ENCODE measurements around the gene NANOG. TPM values are rescaled to one million over a fixed set of nuclear protein-coding genes. Genes with fewer than 3 reads are reported as not detected.

Gene NANOG
- polyA plus RNA-seq, 1 of the 3 experiments (the other 2 are of a cell fraction) = not detected

DNA sequence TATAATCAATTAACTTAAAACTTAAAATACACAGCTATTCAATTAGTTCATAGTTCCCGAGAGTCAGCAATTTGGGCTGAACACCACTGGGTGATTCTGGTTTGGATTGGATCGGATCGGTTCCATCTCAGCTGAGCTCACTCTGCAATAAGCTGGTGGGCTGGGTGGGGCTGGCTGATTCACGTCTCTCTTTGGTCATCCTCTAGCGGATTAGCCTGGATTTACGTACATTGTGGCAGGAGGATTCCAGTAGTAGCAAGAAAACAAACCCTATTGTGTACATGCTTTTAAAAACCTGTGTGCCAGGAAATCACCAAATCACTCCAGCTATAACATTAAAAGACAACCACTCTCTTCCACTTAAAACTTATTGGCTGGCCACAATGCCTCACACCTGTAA is 38.9 kb upstream of the NANOG start:
- Histone ChIP-seq H3K4me3 (ENCODE audit: low read depth in 2 of 2, low read length in 1 of 2) (no peak overlapping the region), H3K9ac (no peak overlapping the region), H3K79me2 (ENCODE audit: insufficient read depth) (no peaks in the 10 kb centered on the region), H3K27me3 (ENCODE audit: insufficient read depth) (peaks cover 40% of the 10 kb centered on the region; the same call in 1 of the 2 replicates), H3K4me2 (no peak overlapping the region), H4K20me1 (ENCODE audit: insufficient read depth) (no peaks in the 10 kb centered on the region), H3K36me3 (replicated peaks in 1 of 2; ENCODE audit: control insufficient read depth in 1 of 2, insufficient read depth in 2 of 2, low read length in 1 of 2) (no peaks in the 10 kb centered on the region), H3K27ac (ENCODE audit: low read depth in 2 of 2, low read length in 1 of 2) (no peak overlapping the region), H3K9me3 (no peaks in the 10 kb centered on the region), H3K9me2 (no peaks in the 10 kb centered on the region), H3K4me1 (ENCODE audit: control insufficient read depth in 1 of 2, insufficient read depth in 2 of 2, low read depth in 1 of 2, low read length in 1 of 2) (no peaks in the 10 kb centered on the region), H3F3A (replicated peaks; ENCODE audit: insufficient read depth) (no peaks in the 10 kb centered on the region), H2AFZ (ENCODE audit: low read depth) (no peak overlapping the region)
- no peak for TF ChIP-seq RFX5 (IDR thresholded peaks at IDR 0.05; ENCODE audit: low read length)
- TF ChIP-seq, protein P1, sequence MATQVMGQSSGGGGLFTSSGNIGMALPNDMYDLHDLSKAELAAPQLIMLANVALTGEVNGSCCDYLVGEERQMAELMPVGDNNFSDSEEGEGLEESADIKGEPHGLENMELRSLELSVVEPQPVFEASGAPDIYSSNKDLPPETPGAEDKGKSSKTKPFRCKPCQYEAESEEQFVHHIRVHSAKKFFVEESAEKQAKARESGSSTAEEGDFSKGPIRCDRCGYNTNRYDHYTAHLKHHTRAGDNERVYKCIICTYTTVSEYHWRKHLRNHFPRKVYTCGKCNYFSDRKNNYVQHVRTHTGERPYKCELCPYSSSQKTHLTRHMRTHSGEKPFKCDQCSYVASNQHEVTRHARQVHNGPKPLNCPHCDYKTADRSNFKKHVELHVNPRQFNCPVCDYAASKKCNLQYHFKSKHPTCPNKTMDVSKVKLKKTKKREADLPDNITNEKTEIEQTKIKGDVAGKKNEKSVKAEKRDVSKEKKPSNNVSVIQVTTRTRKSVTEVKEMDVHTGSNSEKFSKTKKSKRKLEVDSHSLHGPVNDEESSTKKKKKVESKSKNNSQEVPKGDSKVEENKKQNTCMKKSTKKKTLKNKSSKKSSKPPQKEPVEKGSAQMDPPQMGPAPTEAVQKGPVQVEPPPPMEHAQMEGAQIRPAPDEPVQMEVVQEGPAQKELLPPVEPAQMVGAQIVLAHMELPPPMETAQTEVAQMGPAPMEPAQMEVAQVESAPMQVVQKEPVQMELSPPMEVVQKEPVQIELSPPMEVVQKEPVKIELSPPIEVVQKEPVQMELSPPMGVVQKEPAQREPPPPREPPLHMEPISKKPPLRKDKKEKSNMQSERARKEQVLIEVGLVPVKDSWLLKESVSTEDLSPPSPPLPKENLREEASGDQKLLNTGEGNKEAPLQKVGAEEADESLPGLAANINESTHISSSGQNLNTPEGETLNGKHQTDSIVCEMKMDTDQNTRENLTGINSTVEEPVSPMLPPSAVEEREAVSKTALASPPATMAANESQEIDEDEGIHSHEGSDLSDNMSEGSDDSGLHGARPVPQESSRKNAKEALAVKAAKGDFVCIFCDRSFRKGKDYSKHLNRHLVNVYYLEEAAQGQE (IDR thresholded peaks at IDR 0.05; ENCODE audit: low read depth, low read length) = no peak
- TF ChIP-seq YY1 (IDR thresholded peaks at IDR 0.05; ENCODE audit: low read depth) = no peak
- no peak for TF ChIP-seq ELF1 (IDR thresholded peaks at IDR 0.05)
- no peak for TF ChIP-seq MEF2A (IDR thresholded peaks at IDR 0.05; ENCODE audit: borderline replicate concordance, low read depth)
- TF ChIP-seq JUND (IDR thresholded peaks at IDR 0.05) = no peak
- TF ChIP-seq, protein P2, sequence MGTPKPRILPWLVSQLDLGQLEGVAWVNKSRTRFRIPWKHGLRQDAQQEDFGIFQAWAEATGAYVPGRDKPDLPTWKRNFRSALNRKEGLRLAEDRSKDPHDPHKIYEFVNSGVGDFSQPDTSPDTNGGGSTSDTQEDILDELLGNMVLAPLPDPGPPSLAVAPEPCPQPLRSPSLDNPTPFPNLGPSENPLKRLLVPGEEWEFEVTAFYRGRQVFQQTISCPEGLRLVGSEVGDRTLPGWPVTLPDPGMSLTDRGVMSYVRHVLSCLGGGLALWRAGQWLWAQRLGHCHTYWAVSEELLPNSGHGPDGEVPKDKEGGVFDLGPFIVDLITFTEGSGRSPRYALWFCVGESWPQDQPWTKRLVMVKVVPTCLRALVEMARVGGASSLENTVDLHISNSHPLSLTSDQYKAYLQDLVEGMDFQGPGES (IDR thresholded peaks at IDR 0.05; ENCODE audit: low read depth, low read length) = no peak
- no peak for TF ChIP-seq FOXM1 (IDR thresholded peaks at IDR 0.05; ENCODE audit: low read depth)
- TF ChIP-seq TCF12 (IDR thresholded peaks at IDR 0.05) = no peak
- no peak for TF ChIP-seq SIN3A (IDR thresholded peaks at IDR 0.05; ENCODE audit: borderline replicate concordance, low read depth, low read length)
- TF ChIP-seq, protein P3, sequence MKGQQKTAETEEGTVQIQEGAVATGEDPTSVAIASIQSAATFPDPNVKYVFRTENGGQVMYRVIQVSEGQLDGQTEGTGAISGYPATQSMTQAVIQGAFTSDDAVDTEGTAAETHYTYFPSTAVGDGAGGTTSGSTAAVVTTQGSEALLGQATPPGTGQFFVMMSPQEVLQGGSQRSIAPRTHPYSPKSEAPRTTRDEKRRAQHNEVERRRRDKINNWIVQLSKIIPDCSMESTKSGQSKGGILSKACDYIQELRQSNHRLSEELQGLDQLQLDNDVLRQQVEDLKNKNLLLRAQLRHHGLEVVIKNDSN (IDR thresholded peaks at IDR 0.05; ENCODE audit: borderline replicate concordance, low read depth) = no peak
- WGBS (ENCODE audit: low lambda C conversion rate) = 7% methylated on average over 6 of the region's 6 CpGs
- POLR2A ChIA-PET = no interaction called here
- no peak for DNase-seq
- CTCF ChIA-PET = interaction anchor here (0.9 kb wide), 1 partner anchor 18 kb away, joined by 3 read pairs; no protein-coding TSS in a partner anchor

DNA sequence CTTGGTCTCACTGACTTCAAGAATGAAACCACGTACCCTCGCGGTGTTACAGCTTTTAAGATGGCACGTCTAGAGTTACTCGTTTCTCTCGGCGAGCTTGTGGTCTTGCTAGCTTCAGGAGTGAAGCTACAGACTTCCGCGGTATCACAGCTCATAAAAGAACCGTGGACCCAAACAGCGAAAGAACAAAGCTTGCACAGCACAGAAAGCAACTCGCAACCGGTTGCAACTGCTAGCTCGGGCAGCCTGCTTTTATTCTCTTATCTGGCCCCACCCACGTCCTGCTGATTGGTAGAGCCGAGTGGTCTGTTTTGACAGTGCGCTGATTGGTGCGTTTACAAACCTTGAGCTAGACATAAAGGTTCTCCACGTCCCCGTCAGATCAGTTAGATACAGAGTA is 37.8 kb upstream of the NANOG start:
- no peak overlapping the region for H3K27ac ChIP-seq (ENCODE audit: low read depth in 2 of 2, low read length in 1 of 2)
- H3F3A ChIP-seq (replicated peaks; ENCODE audit: insufficient read depth) = no peaks in the 10 kb centered on the region
- DNase-seq = no peak
- ChIA-PET POLR2A (no interaction called here), CTCF (no interaction called here)
- no peak overlapping the region; the same call in 1 of the 2 replicates for H3K4me2 ChIP-seq
- H3K27me3 ChIP-seq (ENCODE audit: insufficient read depth) = peaks cover 40% of the 10 kb centered on the region; the same call in 1 of the 2 replicates
- H3K9me2 ChIP-seq = no peaks in the 10 kb centered on the region
- WGBS (ENCODE audit: low lambda C conversion rate) = 37% methylated on average over 17 of the region's 20 CpGs
- no peak for TF ChIP-seq JUND (IDR thresholded peaks at IDR 0.05)
- no peak for TF ChIP-seq YY1 (IDR thresholded peaks at IDR 0.05; ENCODE audit: low read depth)
- TF ChIP-seq, protein P4, sequence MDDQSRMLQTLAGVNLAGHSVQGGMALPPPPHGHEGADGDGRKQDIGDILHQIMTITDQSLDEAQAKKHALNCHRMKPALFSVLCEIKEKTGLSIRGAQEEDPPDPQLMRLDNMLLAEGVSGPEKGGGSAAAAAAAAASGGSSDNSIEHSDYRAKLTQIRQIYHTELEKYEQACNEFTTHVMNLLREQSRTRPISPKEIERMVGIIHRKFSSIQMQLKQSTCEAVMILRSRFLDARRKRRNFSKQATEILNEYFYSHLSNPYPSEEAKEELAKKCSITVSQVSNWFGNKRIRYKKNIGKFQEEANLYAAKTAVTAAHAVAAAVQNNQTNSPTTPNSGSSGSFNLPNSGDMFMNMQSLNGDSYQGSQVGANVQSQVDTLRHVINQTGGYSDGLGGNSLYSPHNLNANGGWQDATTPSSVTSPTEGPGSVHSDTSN (IDR thresholded peaks at IDR 0.05) = no peak
- TF ChIP-seq, protein P2 (IDR thresholded peaks at IDR 0.05; ENCODE audit: low read depth, low read length) = no peak
- no peak for TF ChIP-seq SMC3 (IDR thresholded peaks at IDR 0.05; ENCODE audit: low read depth, low read length)
- TF ChIP-seq, protein P5, sequence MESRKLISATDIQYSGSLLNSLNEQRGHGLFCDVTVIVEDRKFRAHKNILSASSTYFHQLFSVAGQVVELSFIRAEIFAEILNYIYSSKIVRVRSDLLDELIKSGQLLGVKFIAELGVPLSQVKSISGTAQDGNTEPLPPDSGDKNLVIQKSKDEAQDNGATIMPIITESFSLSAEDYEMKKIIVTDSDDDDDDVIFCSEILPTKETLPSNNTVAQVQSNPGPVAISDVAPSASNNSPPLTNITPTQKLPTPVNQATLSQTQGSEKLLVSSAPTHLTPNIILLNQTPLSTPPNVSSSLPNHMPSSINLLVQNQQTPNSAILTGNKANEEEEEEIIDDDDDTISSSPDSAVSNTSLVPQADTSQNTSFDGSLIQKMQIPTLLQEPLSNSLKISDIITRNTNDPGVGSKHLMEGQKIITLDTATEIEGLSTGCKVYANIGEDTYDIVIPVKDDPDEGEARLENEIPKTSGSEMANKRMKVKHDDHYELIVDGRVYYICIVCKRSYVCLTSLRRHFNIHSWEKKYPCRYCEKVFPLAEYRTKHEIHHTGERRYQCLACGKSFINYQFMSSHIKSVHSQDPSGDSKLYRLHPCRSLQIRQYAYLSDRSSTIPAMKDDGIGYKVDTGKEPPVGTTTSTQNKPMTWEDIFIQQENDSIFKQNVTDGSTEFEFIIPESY (IDR thresholded peaks at IDR 0.05; ENCODE audit: borderline replicate concordance, low read depth) = no peak
- TF ChIP-seq FOSL2 (IDR thresholded peaks at IDR 0.05; ENCODE audit: borderline replicate concordance, low read depth) = no peak
- no peaks in the 10 kb centered on the region for H3K4me1 ChIP-seq (ENCODE audit: control insufficient read depth in 1 of 2, insufficient read depth in 2 of 2, low read depth in 1 of 2, low read length in 1 of 2)
- no peaks in the 10 kb centered on the region for H4K20me1 ChIP-seq (ENCODE audit: insufficient read depth)
- H3K9ac ChIP-seq = no peak overlapping the region
- H3K4me3 ChIP-seq (ENCODE audit: low read depth in 2 of 2, low read length in 1 of 2) = no peak overlapping the region
- no peak overlapping the region for H2AFZ ChIP-seq (ENCODE audit: low read depth)
- H3K79me2 ChIP-seq (ENCODE audit: insufficient read depth) = no peaks in the 10 kb centered on the region
- no peaks in the 10 kb centered on the region for H3K9me3 ChIP-seq
- H3K36me3 ChIP-seq (replicated peaks in 1 of 2; ENCODE audit: control insufficient read depth in 1 of 2, insufficient read depth in 2 of 2, low read length in 1 of 2) = no peaks in the 10 kb centered on the region
